GM12891 (cell line): Measurements from ENCODE around the gene ZCWPW2.

Experiments
- POLR2A ChIP-seq: IDR thresholded peaks from 2 replicates; pipeline ENCODE4 v1.6.1; 2011; ENCODE audit warnings: low read depth, low read length, control low read depth
- POLR2AphosphoS5 ChIP-seq: IDR thresholded peaks from 2 replicates; pipeline ENCODE4 v1.6.1; 2011; ENCODE audit warnings: low read depth, low read length, control low read depth
- TAF1 ChIP-seq: IDR thresholded peaks from 2 replicates; pipeline ENCODE4 v1.6.1; 2011; ENCODE audit warnings: low read depth, low read length, control low read depth

GRCh38 chr3:28328188-28329151 lies 20.1 kb upstream of the ZCWPW2 start:
- TF ChIP-seq POLR2A (no peak), POLR2AphosphoS5 (no peak), TAF1 (no peak)
